CD4-positive, alpha-beta T cell treated with Interleukin-4 for 4 hours (primary cell): ENCODE measurements around the gene MOCS3.

Experiments
- DNase-seq: peaks from one replicate; pipeline ENCODE4 v3.0.0-alpha.2; 2020

MOCS3 gene

GRCh38 chr20:50987493-50988210 is 29.0 kb downstream of the MOCS3 start:
- peak; percentile 72 for DNase-seq

DNA sequence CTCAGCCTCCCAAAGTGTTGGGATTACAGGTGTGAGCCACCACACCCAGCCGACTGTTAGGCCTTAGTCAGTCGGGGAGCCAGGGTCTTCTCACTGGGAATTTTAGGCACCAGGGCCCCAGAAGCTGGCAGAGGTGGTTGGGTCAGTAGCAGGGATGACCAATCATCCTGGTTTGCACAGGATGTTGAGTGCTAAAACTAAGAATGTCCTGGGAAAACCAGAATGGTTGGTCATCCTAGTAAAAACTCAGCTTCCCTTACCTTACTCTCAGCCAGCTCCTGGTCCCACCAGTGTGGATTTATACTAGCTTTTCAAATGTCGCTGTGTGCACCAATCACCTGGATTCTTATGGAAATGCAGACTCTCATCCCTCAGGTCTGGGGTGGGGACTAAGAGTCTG is 32.5 kb downstream of the MOCS3 start:
- no peak for DNase-seq

- DNase-seq, result no peak
Observed at GRCh38 chr20:50992336-50992732, 33.7 kb downstream of the MOCS3 start.

GRCh38 chr20:50992733-50993457 is 34.3 kb downstream of the MOCS3 start:
- DNase-seq, result peak; percentile 27

DNA sequence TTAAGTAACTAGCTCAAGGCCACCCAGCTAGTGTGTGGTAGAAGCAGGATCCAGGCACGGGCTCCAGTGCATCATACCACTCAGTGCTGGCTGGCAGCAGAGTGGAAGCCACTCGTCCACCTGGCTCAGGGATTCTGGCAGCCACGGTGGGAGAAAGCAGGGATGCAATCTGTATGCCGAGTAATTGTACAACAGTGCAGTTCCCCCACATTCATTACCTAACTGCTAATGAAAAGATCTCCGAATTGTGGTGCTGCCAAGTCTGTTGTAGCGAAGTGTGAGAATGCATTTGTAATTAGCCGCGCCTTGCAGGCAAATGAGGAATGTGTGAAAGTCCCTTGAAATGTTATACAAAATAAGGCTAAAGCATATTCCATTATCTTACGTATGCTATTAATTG is 35.3 kb downstream of the MOCS3 start:
- no peak for DNase-seq

DNA sequence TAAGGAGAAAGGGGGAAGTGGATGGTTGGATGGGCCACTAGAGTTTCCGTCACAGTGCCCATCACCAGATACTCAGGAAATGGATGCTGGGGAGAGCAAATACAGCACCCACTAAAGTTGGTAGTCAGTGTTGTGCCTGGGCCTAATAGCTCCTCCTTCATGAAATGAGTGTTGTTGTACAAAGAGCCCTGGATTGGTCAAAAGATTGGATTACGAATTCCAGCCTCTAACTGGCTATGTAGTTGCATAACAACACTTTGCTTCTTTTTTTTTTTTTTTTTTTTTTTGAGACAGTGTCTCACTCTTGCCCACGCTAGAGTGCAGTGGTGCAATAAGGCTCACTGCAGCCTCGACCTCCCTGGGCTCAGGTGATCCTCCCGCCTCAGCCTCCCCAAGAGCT is 36.9 kb downstream of the MOCS3 start:
- DNase-seq, result no peak

DNA sequence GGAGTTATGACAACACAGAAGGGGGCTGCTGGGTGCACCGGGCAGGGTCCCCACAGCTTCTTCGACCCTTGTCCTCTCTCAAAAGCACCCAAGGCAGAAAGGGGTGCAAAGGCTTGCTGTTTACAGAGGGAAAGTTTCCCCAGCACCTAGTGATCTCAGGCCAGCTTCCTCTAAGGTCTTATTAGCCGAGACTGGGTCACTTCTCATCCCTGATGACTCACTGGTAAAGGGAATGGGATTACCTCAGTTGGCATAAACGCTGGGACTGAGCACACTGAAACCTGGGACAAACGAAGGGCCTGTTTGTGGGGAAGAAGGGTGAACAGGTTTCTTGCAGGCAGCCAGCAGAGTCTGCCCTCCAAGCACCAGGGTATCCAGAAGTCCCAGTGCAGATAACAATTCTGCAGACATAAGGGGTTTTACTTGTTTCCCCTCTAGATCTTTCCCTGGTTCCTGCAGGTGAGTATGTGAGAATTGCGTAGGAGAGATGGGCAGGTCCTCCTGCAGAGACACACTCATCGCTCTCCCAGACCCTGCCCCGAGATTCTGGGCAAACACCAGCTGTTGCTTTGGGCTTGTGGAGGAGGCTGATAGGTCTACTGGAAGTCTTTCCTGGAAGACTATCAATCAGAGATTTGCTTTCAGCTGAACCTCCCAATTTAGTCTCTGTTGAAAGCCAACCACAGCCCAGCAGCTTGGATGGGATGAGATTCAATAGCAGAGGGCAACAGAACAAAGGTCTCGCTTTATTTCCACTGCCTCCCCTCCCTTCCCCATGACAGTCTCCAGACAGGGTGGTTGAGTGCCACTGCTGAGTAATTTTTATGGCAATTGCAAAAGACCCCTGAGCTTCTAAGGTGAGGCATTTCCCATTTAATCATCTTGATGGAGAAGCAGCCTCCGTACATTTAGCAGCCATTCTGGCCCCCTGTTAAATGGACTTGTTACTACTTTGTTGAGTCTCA is 38.6 kb downstream of the MOCS3 start:
- DNase-seq, result no peak

- DNase-seq, result no peak
Observed at GRCh38 chr20:50999355-50999754, 40.7 kb downstream of the MOCS3 start.

DNA sequence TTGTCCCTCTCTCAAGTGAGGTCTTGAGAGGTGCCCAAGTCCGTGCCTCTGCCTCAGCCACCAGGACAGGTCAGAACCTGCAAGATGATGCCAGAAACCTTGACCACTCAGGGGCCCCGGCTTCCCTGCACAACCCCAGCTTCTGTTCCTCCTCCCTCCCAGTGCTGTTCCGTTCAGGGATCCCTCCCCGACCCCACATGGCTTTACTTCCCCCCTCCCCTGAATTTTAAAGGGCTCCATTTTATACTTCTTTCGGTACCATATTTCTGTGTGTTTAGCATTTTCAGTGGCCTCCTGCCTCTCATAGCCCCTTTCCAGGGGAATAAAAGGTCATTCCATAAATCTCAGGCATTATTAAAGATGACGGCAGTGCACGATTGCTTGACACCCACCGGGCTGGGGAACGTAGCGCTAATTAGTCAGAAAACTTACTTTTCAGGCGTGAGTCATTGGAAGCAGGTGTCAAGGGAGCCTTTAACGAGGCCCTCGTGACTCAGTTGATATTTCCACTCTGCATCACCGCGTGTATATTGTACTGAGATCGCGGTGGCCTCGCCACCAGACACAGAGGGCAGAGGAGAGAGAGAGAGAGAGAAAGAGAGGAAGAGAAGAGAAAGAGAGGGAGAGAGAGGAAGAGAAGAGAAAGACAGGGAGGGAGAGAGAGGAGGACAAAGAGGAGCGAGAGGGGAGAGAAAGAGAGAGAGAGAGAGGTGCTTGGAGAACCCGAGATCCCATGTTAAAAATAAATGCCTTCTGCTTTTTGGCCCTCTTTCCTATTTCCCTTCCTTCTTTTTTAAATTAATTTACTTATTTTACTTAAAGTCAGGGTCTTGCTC is 43.0 kb downstream of the MOCS3 start:
- DNase-seq, result no peak

- no peak for DNase-seq
Observed at GRCh38 chr20:51002633-51003032, 44.0 kb downstream of the MOCS3 start.

DNA sequence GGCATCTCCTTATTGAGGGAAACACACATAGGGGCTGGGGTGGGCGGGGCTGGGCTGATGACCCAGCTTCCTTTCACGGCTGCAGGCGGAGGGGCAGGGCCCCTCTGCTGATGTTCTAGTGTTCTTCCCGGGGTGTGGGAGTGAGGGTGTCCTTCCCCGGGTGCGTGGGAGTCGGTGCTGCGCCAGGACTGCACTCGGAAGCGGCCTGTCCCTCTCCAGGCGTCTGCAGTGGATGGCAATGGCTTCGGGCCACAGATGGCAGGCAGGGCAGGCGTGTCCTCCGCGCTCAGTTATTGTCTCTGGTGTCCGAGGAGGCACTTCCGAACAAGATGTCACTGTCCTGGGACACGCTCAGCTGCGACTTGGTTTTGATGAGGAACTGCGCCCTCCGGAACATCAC is 45.1 kb downstream of the MOCS3 start:
- no peak for DNase-seq

DNA sequence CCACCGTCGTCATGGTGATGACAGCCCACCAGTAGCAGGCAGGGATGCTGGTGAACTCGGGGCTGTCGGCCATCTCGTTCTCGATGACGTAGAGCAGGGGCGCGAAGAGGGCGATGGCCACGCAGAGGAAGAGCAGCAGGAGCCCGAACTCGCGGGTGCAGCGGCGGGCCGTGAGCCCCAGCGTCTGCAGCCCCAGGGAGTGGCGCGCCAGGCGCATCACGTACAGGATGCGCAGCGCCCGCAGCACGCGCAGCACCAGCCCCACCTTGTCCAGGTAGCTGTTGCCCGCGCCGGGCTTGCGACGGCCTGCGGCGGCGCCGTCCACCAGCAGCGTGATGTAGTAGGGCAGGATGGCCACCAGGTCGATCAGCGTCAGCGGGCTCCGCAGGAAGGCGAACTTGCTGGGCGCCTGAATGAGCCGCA is 45.7 kb downstream of the MOCS3 start:
- no peak for DNase-seq

GRCh38 chr20:51004781-51005180 is 46.2 kb downstream of the MOCS3 start:
- no peak for DNase-seq

DNA sequence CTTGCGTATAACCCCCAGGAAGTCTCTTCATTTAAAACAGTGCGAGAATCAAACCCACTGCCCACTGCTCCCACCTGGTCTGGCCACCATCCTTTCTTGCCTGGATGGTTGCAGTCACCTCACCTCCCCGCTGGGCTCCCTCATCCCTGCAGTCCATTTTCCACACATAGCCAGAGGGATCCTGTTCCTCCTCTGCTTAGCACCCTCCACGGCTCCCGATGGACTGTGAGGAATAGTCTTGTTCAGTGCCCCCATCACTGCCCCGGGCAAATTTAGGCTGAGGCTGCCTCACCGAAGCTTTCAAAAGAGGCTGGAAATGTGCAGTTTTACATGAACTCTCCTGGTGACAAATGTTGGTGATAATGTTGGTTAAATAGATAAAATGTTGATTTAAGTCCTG is 46.6 kb downstream of the MOCS3 start:
- no peak for DNase-seq

GRCh38 chr20:51008718-51009117 is 50.1 kb downstream of the MOCS3 start:
- no peak for DNase-seq

DNA sequence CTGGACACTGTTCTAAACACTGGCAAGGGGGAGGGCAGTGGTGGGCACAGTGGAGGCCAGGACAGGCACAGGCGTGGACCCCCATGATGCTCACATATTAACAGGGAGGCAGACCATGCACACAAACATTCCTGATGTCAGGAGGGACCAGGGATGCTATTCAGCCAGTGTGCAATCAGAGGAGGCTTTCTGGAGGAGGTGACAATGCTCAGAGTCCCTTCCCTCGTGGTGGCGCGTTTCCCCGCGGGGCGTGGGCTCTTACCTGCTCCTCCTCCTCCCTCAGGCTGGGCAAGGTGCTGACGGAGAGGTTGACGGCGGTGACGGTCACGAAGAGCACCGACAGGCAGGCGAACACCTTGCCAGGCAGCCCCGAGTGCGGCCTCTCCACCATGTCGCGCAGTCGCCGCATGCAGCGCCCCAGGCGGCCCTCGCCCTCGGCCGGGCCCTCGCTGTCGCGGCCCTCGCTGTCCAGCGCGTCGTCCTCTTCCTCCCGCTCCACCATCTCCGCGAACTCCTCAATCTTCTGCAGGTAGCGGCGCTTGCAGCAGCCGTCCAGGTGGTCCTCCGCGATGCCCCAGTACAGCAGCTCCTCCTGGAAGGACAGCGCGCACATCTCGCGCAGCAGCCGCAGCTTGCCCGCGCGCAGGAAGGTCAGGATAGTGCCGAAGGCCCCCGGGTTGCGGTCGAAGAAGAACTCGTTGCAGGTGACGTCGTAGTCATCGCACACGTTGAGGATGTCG is 50.9 kb downstream of the MOCS3 start:
- no peak for DNase-seq

DNA sequence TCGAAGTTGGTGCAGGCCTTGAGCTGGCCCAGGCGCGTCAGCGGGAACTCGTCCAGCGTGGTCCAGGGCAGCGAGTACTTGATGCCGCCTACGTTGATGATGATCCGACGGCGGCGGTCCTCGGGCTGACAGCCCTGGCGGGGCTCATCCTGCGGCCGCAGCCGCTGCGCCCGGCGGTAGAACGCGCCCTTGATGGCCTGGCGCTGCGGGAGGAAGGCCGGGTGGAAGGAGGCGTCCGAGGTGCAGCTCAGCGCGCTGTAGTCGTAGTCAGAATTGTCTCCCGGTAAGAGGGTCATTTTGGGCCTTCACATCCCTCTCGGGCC is 51.4 kb downstream of the MOCS3 start:
- no peak for DNase-seq

DNA sequence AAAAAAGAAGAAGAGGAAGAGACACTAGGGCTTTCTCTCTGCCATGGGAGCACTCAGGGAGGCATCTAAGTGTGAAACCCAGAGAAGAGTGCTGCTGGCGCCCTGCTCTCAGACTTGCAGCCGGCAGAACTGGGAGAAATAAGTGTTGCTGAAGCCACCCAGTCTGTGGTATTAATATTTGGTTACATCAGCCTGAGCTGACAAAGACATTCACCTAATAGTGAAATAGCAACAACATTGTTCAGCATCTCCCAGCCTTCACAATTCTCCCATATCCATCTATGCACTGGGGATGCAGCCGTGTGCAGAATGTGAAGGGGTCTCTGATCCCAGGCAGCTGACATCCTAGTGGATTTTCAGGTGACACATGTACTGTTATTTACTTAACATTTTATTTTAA is 52.3 kb downstream of the MOCS3 start:
- DNase-seq, result no peak

DNA sequence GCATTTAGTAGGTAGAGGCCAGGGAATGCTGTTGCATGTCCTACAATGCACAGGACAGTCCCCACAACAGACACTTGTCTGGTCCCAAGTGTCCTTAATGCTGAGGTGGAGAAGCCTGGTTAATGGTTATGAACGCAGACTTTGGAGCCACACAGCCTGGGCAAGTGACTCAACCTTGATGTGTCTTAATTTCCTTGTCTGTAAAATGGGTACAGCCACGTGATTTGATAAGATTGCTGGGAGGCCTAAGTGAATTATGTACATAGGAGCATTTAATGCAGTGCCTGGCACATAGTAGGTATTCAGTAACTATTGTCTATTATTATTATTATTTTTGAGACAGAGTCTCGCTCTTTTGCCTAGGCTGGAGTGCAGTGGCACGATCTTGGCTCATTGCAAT is 52.9 kb downstream of the MOCS3 start:
- DNase-seq, result no peak

DNA sequence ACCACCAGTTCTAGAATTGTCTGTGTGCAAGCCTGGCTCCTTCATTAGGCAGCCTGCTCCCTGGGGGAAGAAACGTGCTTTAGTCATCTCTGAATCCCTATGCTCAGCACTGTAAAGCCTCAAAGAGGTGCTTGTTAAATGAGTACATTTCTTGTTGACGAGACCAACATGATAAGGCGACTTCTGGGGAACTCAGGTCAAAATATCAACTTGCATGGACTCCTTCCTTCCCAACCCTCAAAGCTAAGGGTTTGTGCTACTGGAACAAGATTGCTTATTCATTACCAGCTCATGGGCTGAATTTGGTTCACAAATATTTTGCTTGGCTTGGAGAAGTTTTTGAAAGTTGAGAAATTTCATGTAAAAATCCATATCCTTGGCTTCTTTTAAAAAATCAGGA is 53.7 kb downstream of the MOCS3 start:
- DNase-seq, result no peak
